WTC11 (cell line): ENCODE measurements around the gene MET. TPM values are rescaled to one million over a fixed set of nuclear protein-coding genes. Genes with fewer than 3 reads are reported as not detected.

ENCODE experiments used
- ATAC-seq: fragments of 200-7000 bp; cut with Tn5 transposase; 2 replicates; pipeline ENCODE4 v1.10.0; 2021; ENCODE audit warnings: mild to moderate bottlenecking, moderate library complexity
- CTCF ChIA-PET: fragments of 300-600 bp; sonication (Branson Sonifier 250); formaldehyde crosslinking; loops from one replicate; lab custom pipeline; 2021; ENCODE audit warnings: antibody characterized with exemption; lab: Charles Lee
- POLR2A ChIA-PET: fragments of 350-600 bp; sonication (Branson Sonifier 250); formaldehyde crosslinking; loops from one replicate; lab custom pipeline; 2021; ENCODE audit warnings: antibody characterized with exemption; lab: Charles Lee
- DNase-seq: peaks from one replicate; pipeline ENCODE4 v3.0.0; 2021; ENCODE audit warnings: low spot score
- H3K27ac Mint-ChIP-seq: 2 replicates; pipeline ENCODE4 v1.8.0; 2021; ENCODE audit warnings: mixed read lengths
- H3K27me3 Mint-ChIP-seq: 2 replicates; pipeline ENCODE4 v1.8.0; 2021; ENCODE audit warnings: low read depth, mild to moderate bottlenecking, moderate library complexity, mixed read lengths
- H3K36me3 Mint-ChIP-seq: 2 replicates; pipeline ENCODE4 v1.8.0; 2021; ENCODE audit warnings: mixed read lengths
- H3K4me1 Mint-ChIP-seq: 2 replicates; pipeline ENCODE4 v1.8.0; 2022; ENCODE audit warnings: mixed read lengths
- H3K4me3 Mint-ChIP-seq: 2 replicates; pipeline ENCODE4 v1.8.0; 2021; ENCODE audit warnings: mild to moderate bottlenecking, moderate library complexity, mixed read lengths
- H3K9me3 Mint-ChIP-seq: 2 replicates; pipeline ENCODE4 v1.8.0; 2021; ENCODE audit warnings: mixed read lengths
- CBFB ChIP-seq: sonication (generic); formaldehyde crosslinking; IDR thresholded peaks from 2 replicates; pipeline ENCODE4 v1.8.1; 2022; ENCODE audit warnings: mild to moderate bottlenecking, low read depth, missing genetic modification reagents
- CREB1 ChIP-seq: sonication (generic); formaldehyde crosslinking; IDR thresholded peaks from 2 replicates; pipeline ENCODE4 v1.8.0; 2023; ENCODE audit warnings: mild to moderate bottlenecking, missing genetic modification reagents
- CTCF ChIP-seq: fragments of 200-600 bp; IDR thresholded peaks from 2 replicates; pipeline ENCODE4 v1.8.0; 2022; ENCODE audit warnings: antibody characterized with exemption
- E2F1 ChIP-seq: sonication (generic); formaldehyde crosslinking; IDR thresholded peaks from 2 replicates; pipeline ENCODE4 v1.8.0; 2022; ENCODE audit warnings: mild to moderate bottlenecking, missing genetic modification reagents
- EMX1 ChIP-seq: fragments of 250-450 bp; sonication (Bioruptor Pico); IDR thresholded peaks from 2 replicates; pipeline ENCODE4 v1.8.0; 2021; ENCODE audit warnings: mild to moderate bottlenecking
- FOXJ3 ChIP-seq: sonication (generic); formaldehyde crosslinking; IDR thresholded peaks from 2 replicates; pipeline ENCODE4 v1.9.0; 2021; ENCODE audit warnings: missing genetic modification reagents, mild to moderate bottlenecking, borderline replicate concordance
- GABPB1 ChIP-seq: sonication (generic); formaldehyde crosslinking; IDR thresholded peaks from 2 replicates; pipeline ENCODE4 v1.8.1; 2023; ENCODE audit warnings: mild to moderate bottlenecking, missing genetic modification reagents
- GTF2I ChIP-seq: fragments of 250-450 bp; sonication (Bioruptor Pico); conservative IDR thresholded peaks from 2 replicates; pipeline ENCODE4 v1.4.0; 2021; ENCODE audit warnings: mild to moderate bottlenecking
- IRF1 ChIP-seq: sonication (generic); formaldehyde crosslinking; IDR thresholded peaks from 2 replicates; pipeline ENCODE4 v1.8.0; 2023; ENCODE audit warnings: missing genetic modification reagents
- KAT7 ChIP-seq: sonication (generic); formaldehyde crosslinking; IDR thresholded peaks from 2 replicates; pipeline ENCODE4 v1.8.1; 2023; ENCODE audit warnings: missing genetic modification reagents, mild to moderate bottlenecking, borderline replicate concordance
- MAX ChIP-seq: sonication (generic); formaldehyde crosslinking; IDR thresholded peaks from 2 replicates; pipeline ENCODE4 v1.8.0; 2022; ENCODE audit warnings: mild to moderate bottlenecking, missing genetic modification reagents
- NFATC4 ChIP-seq: fragments of 250-450 bp; sonication (Bioruptor Pico); IDR thresholded peaks from 2 replicates; pipeline ENCODE4 v1.9.0; 2021; ENCODE audit warnings: mild to moderate bottlenecking
- NFYB ChIP-seq: sonication (generic); formaldehyde crosslinking; conservative IDR thresholded peaks from 2 replicates; pipeline ENCODE4 v1.8.0; 2022; ENCODE audit warnings: low read depth, missing genetic modification reagents
- NR2C2 ChIP-seq: sonication (generic); formaldehyde crosslinking; IDR thresholded peaks from 2 replicates; pipeline ENCODE4 v1.8.0; 2022; ENCODE audit warnings: mild to moderate bottlenecking, missing genetic modification reagents
- OVOL2 ChIP-seq: fragments of 250-450 bp; sonication (Bioruptor Pico); IDR thresholded peaks from 2 replicates; pipeline ENCODE4 v1.9.0; 2021; ENCODE audit warnings: mild to moderate bottlenecking, borderline replicate concordance
- SOX15 ChIP-seq: fragments of 250-450 bp; sonication (Bioruptor Pico); IDR thresholded peaks from 2 replicates; pipeline ENCODE4 v1.9.0; 2021; ENCODE audit warnings: mild to moderate bottlenecking
- TP53 ChIP-seq: sonication (generic); formaldehyde crosslinking; IDR thresholded peaks from 2 replicates; pipeline ENCODE4 v1.8.1; 2023; ENCODE audit warnings: mild to moderate bottlenecking, missing genetic modification reagents
- ZNF281 ChIP-seq: sonication (generic); formaldehyde crosslinking; IDR thresholded peaks from 2 replicates; pipeline ENCODE4 v1.8.0; 2023; ENCODE audit warnings: mild to moderate bottlenecking, missing genetic modification reagents
- ZNF532 ChIP-seq: fragments of 250-450 bp; sonication (Bioruptor Pico); IDR thresholded peaks from 2 replicates; pipeline ENCODE4 v1.9.0; 2021; ENCODE audit warnings: mild to moderate bottlenecking, borderline replicate concordance
- ZSCAN18 ChIP-seq: fragments of 250-450 bp; sonication (Bioruptor Pico); IDR thresholded peaks from 2 replicates; pipeline ENCODE4 v2.1.2; 2022; ENCODE audit warnings: mild to moderate bottlenecking, moderate library complexity
- total RNA-seq: library from RNA; stranded (reverse); gene quantifications from 3 replicates; pipeline ENCODE4 v1.2.3, GENCODE V29; 2021

Gene MET
- total RNA-seq, 1 experiment from 2014 or later, result 9.4 TPM

GRCh38 chr7:116697152-116697551 is 25.2 kb downstream of the MET start:
- Mint-ChIP-seq H3K4me1 (peaks cover 18% of the 10 kb centered on the region), H3K9me3 (no peaks in the 10 kb centered on the region), H3K36me3 (no peaks in the 10 kb centered on the region), H3K27ac (no peak overlapping the region), H3K4me3 (no peak overlapping the region), H3K27me3 (no peaks in the 10 kb centered on the region)
- DNase-seq (no peak), ATAC-seq (no peak)
- TF ChIP-seq ZNF281 (CRISPR knock-in tag) (no peak), NFATC4 (CRISPR knock-in tag) (no peak), GTF2I (CRISPR knock-in tag) (no peak), MAX (no peak), TP53 (CRISPR knock-in tag) (no peak), ZSCAN18 (CRISPR knock-in tag) (no peak), EMX1 (CRISPR knock-in tag) (no peak)
- POLR2A ChIA-PET, result no interaction called here
- CTCF ChIA-PET, result no interaction called here

- DNase-seq, result no peak
- ChIA-PET CTCF (no interaction called here), POLR2A (no interaction called here)
- no peaks in the 10 kb centered on the region for H3K36me3 Mint-ChIP-seq
- TF ChIP-seq FOXJ3 (CRISPR knock-in tag), result no peak
- TF ChIP-seq E2F1 (CRISPR knock-in tag), result no peak
- TF ChIP-seq GABPB1, result no peak
- TF ChIP-seq CBFB (CRISPR knock-in tag), result no peak
- TF ChIP-seq OVOL2 (CRISPR knock-in tag), result no peak
- TF ChIP-seq NR2C2, result no peak
- TF ChIP-seq KAT7 (CRISPR knock-in tag), result no peak
- TF ChIP-seq CTCF, result no peak
- no peak for TF ChIP-seq SOX15
- no peak for TF ChIP-seq ZNF532 (CRISPR knock-in tag)
- TF ChIP-seq CREB1 (CRISPR knock-in tag), result no peak
- TF ChIP-seq NFYB (CRISPR knock-in tag), result no peak
- TF ChIP-seq IRF1, result no peak
- peaks cover 18% of the 10 kb centered on the region for H3K4me1 Mint-ChIP-seq
- H3K27ac Mint-ChIP-seq, result no peak overlapping the region
- no peak overlapping the region for H3K4me3 Mint-ChIP-seq
- H3K9me3 Mint-ChIP-seq, result no peaks in the 10 kb centered on the region
- no peaks in the 10 kb centered on the region for H3K27me3 Mint-ChIP-seq
- no peak for ATAC-seq
Observed at GRCh38 chr7:116697761-116698160, 25.8 kb downstream of the MET start.
